ENCODE results near the gene FURIN. TPM values are rescaled to one million over a fixed set of nuclear protein-coding genes. Genes with fewer than 3 reads are reported as not detected.
"Not testable (repeated sequence)": the region's sequence is repeated elsewhere in the genome, so short reads cannot be mapped to it uniquely, and the experiment has no call there.

Gene FURIN
- total RNA-seq, 3 donors from 2014 or later = 162 to 242 (median 189) TPM

DNA sequence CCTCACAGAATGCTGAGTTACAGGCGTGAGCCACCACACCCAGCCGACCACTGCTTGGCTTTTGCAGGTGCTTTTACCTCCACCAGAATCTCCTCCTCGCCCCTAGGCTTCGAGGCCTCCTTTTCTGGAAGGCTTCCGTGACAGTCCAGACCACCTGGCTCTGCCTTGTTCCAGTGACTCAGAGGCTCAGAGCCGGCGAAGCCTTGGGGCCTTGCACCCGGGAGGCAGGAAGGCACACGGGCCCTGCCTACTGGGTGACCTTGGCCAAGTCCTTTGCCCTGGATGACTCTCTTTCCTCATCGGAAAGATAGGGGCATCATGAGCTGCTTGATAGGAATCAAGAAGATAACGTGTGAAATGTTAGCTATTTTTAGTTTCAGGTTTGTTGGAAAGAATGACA, 31.3 kb upstream of the FURIN start:
- DNase-seq (no peak), ATAC-seq (peak; percentile 12 to 20)
- H3K36me3 Mint-ChIP-seq (ENCODE audit: insufficient read depth) = no peaks in the 10 kb centered on the region
- H3K9me3 Mint-ChIP-seq = no peaks in the 10 kb centered on the region
- peaks cover 42% of the 10 kb centered on the region for H3K4me1 Mint-ChIP-seq (ENCODE audit: low read depth)
- peak overlapping the region; percentile 46 for H3K4me3 Mint-ChIP-seq
- H3K27me3 Mint-ChIP-seq (ENCODE audit: low read depth) = no peaks in the 10 kb centered on the region

DNA sequence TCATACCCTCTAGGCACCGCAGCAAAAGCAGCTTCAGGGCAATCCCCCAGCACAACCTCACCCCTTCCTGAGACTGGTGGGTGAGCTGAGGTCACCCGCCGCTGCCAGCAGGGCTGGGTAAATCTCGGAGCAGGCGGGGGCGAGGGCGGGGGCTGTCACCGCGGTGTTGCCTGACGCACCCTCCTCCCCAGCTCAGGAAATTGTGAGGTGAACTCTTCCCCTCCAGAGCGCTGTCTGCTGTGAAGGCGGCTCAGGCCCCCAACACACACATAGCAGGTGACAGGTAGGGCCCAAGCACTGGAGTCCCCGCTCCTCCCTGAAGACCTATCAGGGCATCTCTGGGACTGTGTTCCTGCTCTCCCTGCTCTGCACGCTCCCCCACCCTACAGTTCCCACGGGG, 30.2 kb upstream of the FURIN start:
- ATAC-seq (peak; percentile 90 to 95), DNase-seq (peak; percentile 91)
- peak overlapping the region; percentile 65 for H3K4me3 Mint-ChIP-seq
- no peaks in the 10 kb centered on the region for H3K9me3 Mint-ChIP-seq
- H3K4me1 Mint-ChIP-seq (ENCODE audit: low read depth) = peaks cover 42% of the 10 kb centered on the region
- no peaks in the 10 kb centered on the region for H3K36me3 Mint-ChIP-seq (ENCODE audit: insufficient read depth)
- H3K27me3 Mint-ChIP-seq (ENCODE audit: low read depth) = no peaks in the 10 kb centered on the region

DNA sequence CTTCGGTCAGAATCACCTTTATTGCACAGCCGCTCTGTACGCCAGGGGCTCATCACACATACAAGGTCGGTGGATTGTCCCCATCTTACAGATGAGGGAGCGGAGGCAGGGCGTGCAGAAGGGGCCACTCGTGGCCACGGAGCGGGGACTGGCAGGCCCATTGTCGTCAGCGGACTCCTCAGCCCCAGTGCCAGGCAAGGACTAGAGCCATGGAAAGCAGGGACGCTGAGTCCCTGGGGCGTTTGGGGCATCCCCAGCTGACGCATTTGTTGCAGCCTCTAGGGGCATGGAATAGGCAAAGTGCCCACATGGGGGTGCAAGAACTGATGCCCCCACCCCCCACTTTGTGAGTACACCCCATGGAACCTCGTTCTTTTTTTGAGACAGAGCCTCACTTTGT, 29.8 kb upstream of the FURIN start:
- Mint-ChIP-seq H3K27me3 (ENCODE audit: low read depth) (no peaks in the 10 kb centered on the region), H3K36me3 (ENCODE audit: insufficient read depth) (no peaks in the 10 kb centered on the region), H3K4me1 (ENCODE audit: low read depth) (peaks cover 42% of the 10 kb centered on the region), H3K9me3 (no peaks in the 10 kb centered on the region), H3K4me3 (peak overlapping the region; percentile 65)
- DNase-seq (no peak), ATAC-seq (peak in 1 of 2 donors; percentile 3)

DNA sequence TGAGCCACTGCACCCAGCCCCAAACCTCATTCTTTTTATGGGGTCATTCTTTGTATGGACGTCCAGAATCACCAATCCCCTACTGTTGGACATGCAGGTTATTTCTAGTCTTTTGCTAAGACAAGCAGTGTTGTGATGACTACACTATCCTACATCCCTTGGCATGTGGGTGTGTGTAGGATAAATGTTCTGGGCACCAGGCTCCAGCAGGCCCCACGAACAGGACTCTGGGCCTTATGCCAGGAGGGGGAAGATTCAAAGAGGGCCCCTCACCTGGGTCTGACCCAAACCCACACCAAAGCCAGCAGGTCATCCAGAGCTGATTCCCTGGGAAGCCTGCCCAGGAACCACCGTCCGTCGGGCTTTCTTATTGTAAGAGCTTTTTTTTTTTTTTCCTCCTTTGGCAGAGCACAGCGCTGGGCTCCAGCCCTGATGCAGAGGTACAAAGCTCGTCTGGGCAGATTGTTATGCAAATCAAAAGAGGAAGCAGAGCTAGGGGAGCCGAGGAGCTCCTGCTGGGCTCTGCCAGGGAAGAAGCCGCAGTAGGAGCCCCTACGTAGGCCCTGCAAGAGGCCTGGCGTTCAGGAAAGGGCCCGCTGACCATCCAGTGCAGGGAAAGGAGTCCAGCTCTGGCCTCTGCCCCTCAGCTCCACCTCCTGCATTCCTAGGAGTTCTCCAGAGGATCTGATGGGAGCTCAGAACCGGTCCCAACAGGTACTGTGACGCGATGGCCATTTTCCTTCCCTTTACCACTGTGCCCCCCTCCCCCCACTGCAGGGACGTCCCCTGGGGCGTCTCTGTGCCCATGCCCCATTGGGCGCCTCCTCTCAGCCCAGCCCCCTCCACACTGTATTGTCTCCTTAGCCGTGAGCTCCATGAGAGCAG, 29.0 kb upstream of the FURIN start:
- ATAC-seq (no peak), DNase-seq (no peak)
- Mint-ChIP-seq H3K27me3 (ENCODE audit: low read depth) (no peaks in the 10 kb centered on the region), H3K4me3 (peak overlapping the region; percentile 72), H3K4me1 (ENCODE audit: low read depth) (peaks cover 40% of the 10 kb centered on the region), H3K36me3 (ENCODE audit: insufficient read depth) (no peaks in the 10 kb centered on the region), H3K9me3 (no peaks in the 10 kb centered on the region)

DNA sequence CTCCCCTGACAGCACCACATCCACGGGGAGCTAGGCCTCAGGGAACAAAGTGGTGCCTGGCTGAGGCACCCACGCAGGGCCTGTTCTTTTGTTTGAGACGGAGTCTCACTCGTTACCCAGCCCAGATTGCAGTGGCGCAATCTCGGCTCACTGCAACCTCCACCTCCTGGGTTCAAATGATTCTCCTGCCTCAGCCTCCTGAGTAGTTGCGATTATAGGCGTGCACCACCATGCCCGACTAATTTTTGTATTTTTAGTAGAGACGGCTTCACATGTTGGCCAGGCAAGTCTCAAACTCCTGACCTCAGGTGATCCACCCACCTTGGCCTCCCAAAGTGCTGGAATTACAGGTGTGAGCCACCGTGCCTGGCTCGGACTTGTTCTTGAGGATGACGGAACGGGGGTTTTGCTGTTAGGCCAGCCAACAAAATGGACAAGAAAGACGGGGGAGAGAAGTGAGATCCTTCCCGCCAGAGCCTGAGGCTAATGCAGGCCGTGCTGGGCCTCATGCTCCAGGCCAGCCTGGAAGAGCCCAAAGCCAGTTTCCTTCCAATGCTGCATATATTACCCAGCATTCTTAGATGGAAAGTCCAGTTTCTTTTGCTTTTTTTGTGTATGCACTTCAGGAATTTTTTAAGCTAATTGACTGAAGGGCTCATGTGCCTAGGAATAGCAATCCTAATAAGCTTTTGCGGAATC, 28.1 kb upstream of the FURIN start:
- no peaks in the 10 kb centered on the region for H3K27me3 Mint-ChIP-seq (ENCODE audit: low read depth)
- H3K36me3 Mint-ChIP-seq (ENCODE audit: insufficient read depth) = no peaks in the 10 kb centered on the region
- H3K9me3 Mint-ChIP-seq = no peaks in the 10 kb centered on the region
- DNase-seq (no peak), ATAC-seq (no peak)
- peaks cover 45% of the 10 kb centered on the region for H3K4me1 Mint-ChIP-seq (ENCODE audit: low read depth)
- H3K4me3 Mint-ChIP-seq = peak overlapping the region; percentile 72

DNA sequence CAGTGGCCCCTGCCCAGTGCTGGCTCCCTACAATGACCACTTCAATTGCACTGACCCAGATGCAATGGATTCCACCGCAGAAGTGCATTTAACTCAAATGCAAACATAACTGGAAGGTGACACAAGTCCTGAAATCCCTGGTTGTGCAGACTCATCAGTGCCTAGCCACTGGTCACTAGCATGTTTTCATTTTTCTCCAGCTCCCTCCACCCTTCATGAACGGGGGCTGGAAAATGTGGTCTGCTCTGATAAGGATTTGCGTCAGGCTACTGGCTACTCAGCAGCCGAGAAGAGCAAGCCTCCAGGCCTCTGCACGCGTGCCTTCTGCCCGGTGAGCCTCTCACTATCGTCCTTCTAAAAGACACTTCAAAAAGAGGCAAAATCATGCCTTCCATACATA, 27.4 kb upstream of the FURIN start:
- Mint-ChIP-seq H3K4me1 (ENCODE audit: low read depth) (peaks cover 45% of the 10 kb centered on the region), H3K27me3 (ENCODE audit: low read depth) (no peaks in the 10 kb centered on the region), H3K4me3 (no peak overlapping the region), H3K36me3 (ENCODE audit: insufficient read depth) (no peaks in the 10 kb centered on the region), H3K9me3 (no peaks in the 10 kb centered on the region)
- no peak for DNase-seq
- ATAC-seq = no peak

DNA sequence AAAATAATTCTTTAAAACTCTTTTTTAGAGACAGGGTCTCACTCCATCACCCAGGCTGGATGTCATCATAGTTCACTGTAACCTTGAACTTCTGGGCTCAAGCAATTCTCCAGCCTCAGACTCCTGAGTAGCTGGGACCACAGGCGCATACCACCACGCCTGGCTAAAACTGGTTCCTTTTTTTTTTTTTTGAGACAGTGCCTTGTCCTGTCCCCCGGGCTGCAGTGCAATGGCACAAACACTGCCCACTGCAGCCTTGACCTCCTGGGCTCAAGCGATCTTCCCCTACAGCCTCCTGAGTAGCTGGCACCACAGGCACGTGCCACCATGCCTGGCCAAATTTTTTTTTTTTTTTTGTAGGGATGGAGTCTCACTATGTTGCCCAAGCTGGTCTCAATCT, 23.7 kb upstream of the FURIN start:
- no peak overlapping the region for H3K4me3 Mint-ChIP-seq
- H3K4me1 Mint-ChIP-seq (ENCODE audit: low read depth) = peaks cover 13% of the 10 kb centered on the region
- no peak for DNase-seq
- no peaks in the 10 kb centered on the region for H3K9me3 Mint-ChIP-seq
- no peaks in the 10 kb centered on the region for H3K27me3 Mint-ChIP-seq (ENCODE audit: low read depth)
- no peaks in the 10 kb centered on the region for H3K36me3 Mint-ChIP-seq (ENCODE audit: insufficient read depth)
- ATAC-seq = no peak

DNA sequence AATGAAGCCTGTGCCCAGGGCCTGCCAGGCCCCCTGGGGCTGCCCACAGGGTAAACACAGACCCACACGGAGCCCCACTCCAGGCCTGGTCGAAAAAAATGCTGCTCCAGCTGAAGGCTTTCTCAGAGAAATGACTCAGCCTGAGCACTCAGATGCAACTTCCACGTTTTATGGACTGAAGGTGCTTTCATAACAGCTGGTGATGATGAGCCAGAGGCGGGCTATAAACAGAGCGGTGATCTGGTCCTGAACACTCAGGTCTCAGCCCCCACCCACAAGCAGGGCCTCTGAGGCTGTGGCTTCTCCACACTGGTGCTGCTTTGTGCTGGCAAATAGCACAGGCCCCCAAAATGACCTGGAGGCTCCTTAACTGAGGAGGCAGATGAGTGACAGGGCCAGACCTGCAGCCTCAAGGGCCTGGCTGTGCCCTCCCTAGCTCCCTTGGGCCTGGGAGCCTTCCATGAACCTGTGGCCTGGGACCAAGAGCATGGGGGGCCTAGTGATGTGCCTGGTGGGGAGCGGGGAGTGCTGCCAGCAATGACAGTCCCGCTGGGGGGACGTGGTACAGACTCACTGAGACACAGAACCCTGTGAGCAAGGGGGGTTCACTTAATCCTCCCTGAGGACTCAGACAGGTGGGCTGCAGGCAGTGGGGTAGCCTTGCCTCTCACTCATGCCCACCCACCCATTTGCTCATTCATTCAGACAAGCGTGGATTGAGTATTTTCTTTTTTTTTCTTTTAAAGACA, 23.0 kb upstream of the FURIN start:
- Mint-ChIP-seq H3K36me3 (ENCODE audit: insufficient read depth) (no peaks in the 10 kb centered on the region), H3K27me3 (ENCODE audit: low read depth) (no peaks in the 10 kb centered on the region), H3K4me1 (ENCODE audit: low read depth) (peaks cover 6% of the 10 kb centered on the region), H3K4me3 (no peak overlapping the region), H3K9me3 (no peaks in the 10 kb centered on the region)
- peak; percentile 92 to 97 for ATAC-seq
- peak; percentile 10 for DNase-seq

DNA sequence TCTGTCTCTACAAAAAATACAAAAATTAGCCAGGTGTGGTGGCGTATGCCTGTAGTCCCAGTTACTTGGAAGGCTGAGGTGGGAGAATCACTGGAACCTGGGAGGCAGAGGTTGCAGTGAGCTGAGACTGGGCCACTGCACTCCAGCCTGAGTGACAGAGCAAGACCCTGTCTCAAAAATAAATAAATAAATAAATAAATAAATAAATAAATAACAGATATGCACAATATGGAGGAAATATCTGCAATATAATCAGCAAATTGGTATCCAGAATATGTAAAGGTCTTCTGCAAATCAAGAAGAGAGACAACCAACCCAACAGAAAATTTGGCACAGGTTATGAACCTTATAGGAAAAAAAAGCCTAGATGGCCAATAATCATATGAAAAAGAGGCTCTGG, 19.0 kb upstream of the FURIN start:
- DNase-seq; H3K27me3 Mint-ChIP-seq (ENCODE audit: low read depth); H3K4me3 Mint-ChIP-seq; H3K9me3 Mint-ChIP-seq; ATAC-seq; H3K36me3 Mint-ChIP-seq (ENCODE audit: insufficient read depth): not testable (repeated sequence)
- H3K4me1 Mint-ChIP-seq (ENCODE audit: low read depth) = peaks cover 38% of the 10 kb centered on the region

DNA sequence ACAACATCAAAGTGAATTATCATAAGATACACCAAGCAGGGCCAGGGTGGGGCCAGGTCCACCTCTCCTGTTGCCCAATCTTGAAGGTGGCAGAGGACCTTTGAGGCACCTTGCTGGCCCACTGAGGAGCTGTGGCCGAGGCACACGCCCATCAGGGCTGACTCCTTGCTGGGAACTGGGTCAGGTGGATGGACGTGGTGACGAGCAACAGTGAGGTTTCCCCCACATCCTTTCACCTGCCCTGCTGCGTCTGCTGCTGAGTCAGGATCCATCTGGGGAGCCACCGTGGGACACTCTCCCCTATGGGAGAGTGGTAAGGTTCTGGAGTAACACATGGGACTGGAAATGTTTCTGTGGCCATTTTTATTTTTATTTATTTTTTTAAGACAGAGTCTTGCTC, 17.3 kb upstream of the FURIN start:
- H3K4me3 Mint-ChIP-seq = peak overlapping the region; percentile 22
- no peaks in the 10 kb centered on the region for H3K9me3 Mint-ChIP-seq
- peaks cover 48% of the 10 kb centered on the region for H3K4me1 Mint-ChIP-seq (ENCODE audit: low read depth)
- H3K36me3 Mint-ChIP-seq (ENCODE audit: insufficient read depth) = no peaks in the 10 kb centered on the region
- DNase-seq (no peak), ATAC-seq (peak; percentile 23 to 35)
- no peaks in the 10 kb centered on the region for H3K27me3 Mint-ChIP-seq (ENCODE audit: low read depth)

DNA sequence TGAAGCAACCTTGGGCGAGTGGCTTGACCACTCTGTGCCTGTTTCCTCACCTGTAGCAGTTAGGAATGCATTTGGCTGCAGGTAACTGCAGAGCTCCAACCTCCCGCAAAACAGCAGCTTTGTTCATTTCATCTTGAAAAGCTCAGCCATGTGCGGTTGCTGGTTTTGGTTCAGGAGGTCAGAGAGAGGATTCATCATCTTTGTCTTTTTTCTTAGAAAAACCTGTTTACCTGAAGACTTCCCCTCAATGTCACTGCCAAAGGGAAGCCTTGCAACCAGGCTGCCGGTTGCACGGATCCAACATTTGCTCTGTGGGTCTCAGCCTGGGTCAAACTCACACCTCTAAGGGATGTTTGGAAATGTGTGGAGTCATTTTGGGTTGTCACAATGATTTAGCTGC, 16.4 kb upstream of the FURIN start:
- ATAC-seq = peak in 1 of 2 donors; percentile 6
- Mint-ChIP-seq H3K36me3 (ENCODE audit: insufficient read depth) (no peaks in the 10 kb centered on the region), H3K4me3 (peak overlapping the region; percentile 22), H3K27me3 (ENCODE audit: low read depth) (no peaks in the 10 kb centered on the region), H3K4me1 (ENCODE audit: low read depth) (peaks cover 56% of the 10 kb centered on the region), H3K9me3 (no peaks in the 10 kb centered on the region)
- no peak for DNase-seq

DNA sequence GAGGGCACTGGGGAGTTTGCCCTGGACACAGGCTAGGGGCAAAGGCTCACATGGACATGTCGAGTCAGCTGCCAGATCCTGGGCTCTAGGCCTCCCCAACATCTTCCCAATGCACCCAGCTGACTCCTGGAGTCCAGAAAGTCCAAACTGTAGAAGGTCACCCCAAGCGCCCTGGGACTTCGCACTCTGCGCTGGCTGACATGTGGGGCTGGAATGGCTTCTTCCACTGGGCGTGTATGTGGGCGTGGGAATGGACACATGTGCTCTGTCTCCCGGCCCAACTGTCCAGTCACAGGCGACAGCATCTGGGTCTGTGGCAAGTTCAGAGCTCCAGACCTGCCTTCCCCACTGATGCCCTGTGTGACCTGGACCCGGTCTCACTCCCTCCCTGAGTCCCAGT, 13.2 kb upstream of the FURIN start:
- DNase-seq (no peak), ATAC-seq (no peak)
- no peaks in the 10 kb centered on the region for H3K27me3 Mint-ChIP-seq (ENCODE audit: low read depth)
- H3K9me3 Mint-ChIP-seq = no peaks in the 10 kb centered on the region
- H3K36me3 Mint-ChIP-seq (ENCODE audit: insufficient read depth) = no peaks in the 10 kb centered on the region
- no peak overlapping the region for H3K4me3 Mint-ChIP-seq
- H3K4me1 Mint-ChIP-seq (ENCODE audit: low read depth) = peaks cover 71% of the 10 kb centered on the region

DNA sequence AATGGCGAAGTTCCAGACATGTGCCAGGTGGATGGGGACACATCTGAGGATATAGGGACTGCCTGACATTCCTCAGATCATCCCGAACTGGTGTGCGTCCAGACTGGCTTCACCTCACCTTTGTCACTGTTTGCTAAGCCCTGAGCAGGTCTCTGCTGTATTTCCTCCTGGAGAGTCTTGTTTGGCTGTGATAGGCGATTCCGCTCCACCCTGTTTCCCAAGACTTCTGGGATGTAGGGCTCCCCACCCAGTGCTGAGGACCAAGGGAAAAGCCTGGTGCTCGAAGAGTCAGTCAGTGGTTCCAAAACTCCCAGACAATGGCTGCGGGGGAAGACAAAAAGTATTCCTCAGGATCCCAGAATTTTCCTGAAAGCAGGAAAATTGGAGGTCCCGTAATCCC, 11.1 kb upstream of the FURIN start:
- H3K9me3 Mint-ChIP-seq = no peaks in the 10 kb centered on the region
- no peak for ATAC-seq
- DNase-seq = no peak
- peaks cover 53% of the 10 kb centered on the region for H3K4me1 Mint-ChIP-seq (ENCODE audit: low read depth)
- H3K4me3 Mint-ChIP-seq = no peak overlapping the region
- H3K27me3 Mint-ChIP-seq (ENCODE audit: low read depth) = no peaks in the 10 kb centered on the region
- no peaks in the 10 kb centered on the region for H3K36me3 Mint-ChIP-seq (ENCODE audit: insufficient read depth)

DNA sequence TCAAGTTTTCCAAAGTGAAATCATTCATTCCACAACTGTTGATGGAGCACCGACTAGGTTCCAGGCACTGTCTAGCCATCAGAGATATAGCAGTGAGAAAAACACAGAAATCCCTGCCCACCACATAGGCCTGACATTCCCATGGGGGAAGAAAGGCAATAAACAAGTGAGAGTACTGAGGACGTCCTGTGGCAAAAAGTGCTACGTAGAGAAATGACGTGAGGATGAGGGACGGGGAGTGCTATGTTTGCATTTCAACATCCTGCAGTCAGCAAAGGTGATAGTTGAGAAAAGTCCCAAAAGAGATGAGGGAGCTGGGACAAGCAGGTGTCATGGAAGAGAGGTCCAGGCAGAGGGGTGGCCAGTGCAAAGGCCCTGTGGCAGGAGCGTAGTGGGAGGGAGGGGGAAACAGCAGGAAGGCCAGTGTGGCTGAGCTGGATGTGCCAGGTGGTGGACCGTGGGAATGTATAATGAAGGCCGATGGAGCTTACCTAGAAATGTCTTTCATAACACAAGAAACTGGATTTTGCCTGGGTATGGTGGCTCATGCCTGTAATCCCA, 10.4 kb upstream of the FURIN start:
- Mint-ChIP-seq H3K4me1 (ENCODE audit: low read depth) (peaks cover 47% of the 10 kb centered on the region), H3K9me3 (no peaks in the 10 kb centered on the region), H3K36me3 (ENCODE audit: insufficient read depth) (no peaks in the 10 kb centered on the region), H3K27me3 (ENCODE audit: low read depth) (no peaks in the 10 kb centered on the region), H3K4me3 (no peak overlapping the region)
- DNase-seq = no peak
- no peak for ATAC-seq
